Hematopoietic multipotent progenitor cell treated with erythropoietin and hydrocortisone succinate and interleukin-3 and kit ligand, for 4 days (in vitro differentiated cells): ENCODE results near the gene FBXW5.

Experiments
- DNase-seq: peaks from one replicate; pipeline ENCODE4 v3.0.0-alpha.2; 2015

Gene FBXW5

GRCh38 chr9:136902259-136902821, 42.2 kb downstream of the FBXW5 start:
- no peak for DNase-seq

GRCh38 chr9:136901516-136902258, 42.9 kb downstream of the FBXW5 start:
- DNase-seq: peak; percentile 33

GRCh38 chr9:136900988-136901515, 43.5 kb downstream of the FBXW5 start:
- no peak for DNase-seq

GRCh38 chr9:136900556-136900955, 44.0 kb downstream of the FBXW5 start:
- DNase-seq: no peak

GRCh38 chr9:136899196-136899595, 45.3 kb downstream of the FBXW5 start:
- no peak for DNase-seq

GRCh38 chr9:136898483-136899100, 45.9 kb downstream of the FBXW5 start:
- no peak for DNase-seq

GRCh38 chr9:136896027-136896426, 48.5 kb downstream of the FBXW5 start:
- no peak for DNase-seq

GRCh38 chr9:136890661-136891060, 53.9 kb downstream of the FBXW5 start:
- no peak for DNase-seq
